Left lung (tissue), 10 donors: Measurements from ENCODE around the gene HRAS. TPM values are rescaled to one million over a fixed set of nuclear protein-coding genes. Genes with fewer than 3 reads are reported as not detected.

Experiments used
- ATAC-seq: fragments of 200-7000 bp; cut with Tn5 transposase; one replicate; pipeline ENCODE4 v1.9.1; 2020; ENCODE audit warnings: moderate library complexity
- DNase-seq, 4 donors: peaks; one replicate each; pipeline ENCODE4 v3.0.0-alpha.2; 2013 to 2020
- H3K27ac ChIP-seq, 2 donors: fragments of 200-600 bp; sonication (generic) in 1 of 2; one replicate each; pipeline versions ENCODE4 v1.5.0 to v1.8.0; 2020 to 2021
- H3K27me3 ChIP-seq, 2 donors: fragments of 200-600 bp; sonication (generic) in 1 of 2; one replicate each; pipeline versions ENCODE4 v1.5.0 to v1.8.0; 2020 to 2021
- H3K36me3 ChIP-seq, 2 donors: fragments of 200-600 bp; sonication (generic) in 1 of 2; one replicate each; pipeline versions ENCODE4 v1.5.0 to v1.8.0; 2020 to 2021
- H3K4me1 ChIP-seq, 2 donors: fragments of 200-600 bp; one replicate each; pipeline ENCODE4 v1.8.0; 2021
- H3K4me3 ChIP-seq, 2 donors: fragments of 200-600 bp; sonication (generic) in 1 of 2; one replicate each; pipeline versions ENCODE4 v1.5.0 to v1.8.0; 2020 to 2021; ENCODE audit warnings: mild to moderate bottlenecking in 1 of 2
- H3K9me3 ChIP-seq, 2 donors: fragments of 200-600 bp; sonication (generic) in 1 of 2; one replicate each; pipeline versions ENCODE4 v1.5.0 to v1.8.0; 2020 to 2021
- intact Hi-C, 2 donors: fragments of 100-400 bp; cut with DNase I; formaldehyde crosslinking; loops; one replicate each; pipeline versions ENCODE4 v1.11.2 to v1.14.2; 2022
- polyA plus RNA-seq, 6 donors: library from polyadenylated mRNA; unstranded; fragments of 120-200 nt; gene quantifications; one replicate each; pipeline ENCODE4 v1.2.1, GENCODE V29; 2013; ENCODE audit not compliant: insufficient read length in 6 of 6
- total RNA-seq, 2 donors: library from RNA; stranded (reverse); fragmentation: NEBNext Ultra II Directional; extraction: Animal tissue kit (Norgen Biotek cat#: 25700); gene quantifications; one replicate each; pipeline ENCODE4 v1.2.1, GENCODE V29; 2021
- TF ChIP-seq, protein P1 (sequence below), 2 donors: fragments of 200-600 bp; sonication (generic) in 1 of 2; IDR thresholded peaks; one replicate each; pipeline versions ENCODE4 v1.5.0 to v1.8.0; 2021; ENCODE audit warnings: antibody characterized with exemption in 2 of 2
- donor health status: DM: no; HTN: yes; CAD: no.
- donor health status: DM: no; HTN: no; CAD: no.

Gene HRAS
- total and polyA plus RNA-seq, 8 donors: 32.4 to 52.4 (median 37.9) TPM

- Histone ChIP-seq H3K27ac (no peak overlapping the region), H3K4me3 (no peak overlapping the region), H3K4me1 (peaks cover 15 to 50% of the 10 kb centered on the region in 2 donors), H3K36me3 (peaks cover 0 to 13% of the 10 kb centered on the region in 2 donors), H3K9me3 (no peaks in the 10 kb centered on the region), H3K27me3 (peaks cover 26 to 57% of the 10 kb centered on the region in 2 donors)
- DNase-seq: no peak
- ATAC-seq: no peak
- TF ChIP-seq, protein P1, sequence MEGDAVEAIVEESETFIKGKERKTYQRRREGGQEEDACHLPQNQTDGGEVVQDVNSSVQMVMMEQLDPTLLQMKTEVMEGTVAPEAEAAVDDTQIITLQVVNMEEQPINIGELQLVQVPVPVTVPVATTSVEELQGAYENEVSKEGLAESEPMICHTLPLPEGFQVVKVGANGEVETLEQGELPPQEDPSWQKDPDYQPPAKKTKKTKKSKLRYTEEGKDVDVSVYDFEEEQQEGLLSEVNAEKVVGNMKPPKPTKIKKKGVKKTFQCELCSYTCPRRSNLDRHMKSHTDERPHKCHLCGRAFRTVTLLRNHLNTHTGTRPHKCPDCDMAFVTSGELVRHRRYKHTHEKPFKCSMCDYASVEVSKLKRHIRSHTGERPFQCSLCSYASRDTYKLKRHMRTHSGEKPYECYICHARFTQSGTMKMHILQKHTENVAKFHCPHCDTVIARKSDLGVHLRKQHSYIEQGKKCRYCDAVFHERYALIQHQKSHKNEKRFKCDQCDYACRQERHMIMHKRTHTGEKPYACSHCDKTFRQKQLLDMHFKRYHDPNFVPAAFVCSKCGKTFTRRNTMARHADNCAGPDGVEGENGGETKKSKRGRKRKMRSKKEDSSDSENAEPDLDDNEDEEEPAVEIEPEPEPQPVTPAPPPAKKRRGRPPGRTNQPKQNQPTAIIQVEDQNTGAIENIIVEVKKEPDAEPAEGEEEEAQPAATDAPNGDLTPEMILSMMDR (IDR thresholded peaks at IDR 0.05): no peak
- intact Hi-C loops: no loop called here
Observed at GRCh38 chr11:559020-559620, 23.7 kb upstream of the HRAS start.

GRCh38 chr11:558503-558902, 23.1 kb upstream of the HRAS start:
- H3K9me3 ChIP-seq: no peaks in the 10 kb centered on the region
- intact Hi-C loops: no loop called here

GRCh38 chr11:557328-558132, 22.2 kb upstream of the HRAS start:
- H3K9me3 ChIP-seq: no peaks in the 10 kb centered on the region
- no peak overlapping the region for H3K27ac ChIP-seq
- no peak for DNase-seq
- intact Hi-C loops: no loop called here
- peaks cover 16 to 49% of the 10 kb centered on the region in 2 donors for H3K4me1 ChIP-seq
- peaks cover 28 to 72% of the 10 kb centered on the region in 2 donors for H3K27me3 ChIP-seq
- TF ChIP-seq, protein P1 (IDR thresholded peaks at IDR 0.05): no peak
- H3K36me3 ChIP-seq: peaks cover 0 to 2% of the 10 kb centered on the region in 2 donors
- ATAC-seq: no peak
- H3K4me3 ChIP-seq: no peak overlapping the region

More at GRCh38 chr11:558503-558902, 23.1 kb upstream of the HRAS start:
- no peak overlapping the region for H3K27ac ChIP-seq
- DNase-seq (peak in 1 of 4 donors; percentile 74), ATAC-seq (no peak)
- peaks cover 0 to 11% of the 10 kb centered on the region in 2 donors for H3K36me3 ChIP-seq
- H3K27me3 ChIP-seq: peaks cover 28 to 63% of the 10 kb centered on the region in 2 donors
- TF ChIP-seq, protein P1 (IDR thresholded peaks at IDR 0.05): no peak
- H3K4me3 ChIP-seq: no peak overlapping the region
- peaks cover 16 to 51% of the 10 kb centered on the region in 2 donors for H3K4me1 ChIP-seq

DNA sequence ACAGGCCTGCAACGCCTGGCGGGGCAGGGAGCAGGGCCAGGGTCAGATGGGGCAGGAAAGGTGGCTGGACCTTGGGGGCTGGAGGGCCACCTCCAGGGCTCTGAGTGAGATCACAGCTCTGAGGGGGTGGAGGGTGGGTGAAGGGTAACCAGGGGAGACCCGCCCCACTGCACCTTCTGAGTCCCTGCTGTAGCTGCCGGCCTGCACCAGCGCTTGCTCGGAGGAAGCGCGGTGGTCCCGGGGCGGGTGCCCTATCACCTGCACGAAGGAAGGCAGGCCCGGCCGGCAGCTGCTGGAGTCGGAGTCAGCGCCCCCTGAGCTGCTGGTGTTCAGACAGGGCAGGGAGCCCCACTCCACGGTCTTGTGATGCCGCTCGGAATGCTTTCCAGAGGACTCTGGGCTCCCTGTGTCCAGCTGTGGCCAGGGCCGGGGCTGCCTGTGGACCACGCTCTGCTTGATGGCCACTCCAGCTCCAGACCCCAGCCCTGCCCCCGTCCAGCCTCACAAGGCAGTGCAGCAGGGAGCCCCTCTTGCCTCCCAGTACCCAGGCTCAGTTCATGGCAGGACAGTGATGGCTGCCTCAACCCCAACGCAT, 21.4 kb upstream of the HRAS start:
- no peak overlapping the region for H3K27ac ChIP-seq
- H3K9me3 ChIP-seq: no peaks in the 10 kb centered on the region
- H3K27me3 ChIP-seq: peaks cover 28 to 74% of the 10 kb centered on the region in 2 donors
- no peaks in the 10 kb centered on the region for H3K36me3 ChIP-seq
- ATAC-seq (no peak), DNase-seq (no peak)
- intact Hi-C loops: no loop called here
- TF ChIP-seq, protein P1 (IDR thresholded peaks at IDR 0.05): no peak
- H3K4me3 ChIP-seq: no peak overlapping the region
- H3K4me1 ChIP-seq: peaks cover 16 to 42% of the 10 kb centered on the region in 2 donors
